GM20000 (cell line): ENCODE data around the gene TRAPPC12.

Experiments
- DNase-seq: peaks from one replicate; pipeline ENCODE4 v3.0.0; 2012; ENCODE audit warnings: low spot score
- TF ChIP-seq, protein P1 (sequence below): IDR thresholded peaks from 2 replicates; pipeline ENCODE4 v1.5.1; 2012; ENCODE audit warnings: mild to moderate bottlenecking, control low read depth; ENCODE audit errors: extremely low read depth, missing control alignments

Gene TRAPPC12

DNA sequence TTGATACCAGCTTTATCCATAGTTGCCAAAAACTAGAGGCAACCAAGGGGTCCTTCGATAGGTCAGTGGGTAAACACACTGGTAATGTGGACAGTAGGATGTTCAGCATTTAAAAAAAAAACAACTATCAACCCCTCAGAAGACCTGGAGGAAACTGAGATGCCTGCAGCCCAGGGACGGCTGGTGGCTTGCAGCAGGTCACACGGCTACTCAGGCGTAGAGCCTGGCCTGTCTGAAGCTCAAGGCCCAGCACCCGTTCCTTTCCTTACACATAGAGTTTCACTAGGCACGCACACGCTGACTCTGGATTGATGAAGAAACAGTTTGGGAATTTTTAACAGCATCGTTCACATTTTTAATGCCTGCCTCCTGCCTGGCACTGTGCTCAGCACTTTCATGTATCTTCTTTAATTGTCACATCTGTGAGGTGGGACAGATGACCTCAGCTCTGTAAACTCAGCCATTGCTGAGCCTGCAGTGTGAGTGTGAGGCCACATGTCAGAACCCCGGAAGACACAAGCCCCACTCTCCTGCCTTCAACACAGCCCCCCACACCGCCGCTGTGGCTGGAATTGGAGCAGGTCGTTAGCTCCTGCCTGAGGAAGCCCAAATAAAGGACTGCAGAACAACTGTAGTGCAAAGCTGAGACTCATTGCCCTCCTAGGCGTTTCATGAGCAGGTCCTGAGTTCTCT lies 40.7 kb downstream of the TRAPPC12 start:
- TF ChIP-seq, protein P1, sequence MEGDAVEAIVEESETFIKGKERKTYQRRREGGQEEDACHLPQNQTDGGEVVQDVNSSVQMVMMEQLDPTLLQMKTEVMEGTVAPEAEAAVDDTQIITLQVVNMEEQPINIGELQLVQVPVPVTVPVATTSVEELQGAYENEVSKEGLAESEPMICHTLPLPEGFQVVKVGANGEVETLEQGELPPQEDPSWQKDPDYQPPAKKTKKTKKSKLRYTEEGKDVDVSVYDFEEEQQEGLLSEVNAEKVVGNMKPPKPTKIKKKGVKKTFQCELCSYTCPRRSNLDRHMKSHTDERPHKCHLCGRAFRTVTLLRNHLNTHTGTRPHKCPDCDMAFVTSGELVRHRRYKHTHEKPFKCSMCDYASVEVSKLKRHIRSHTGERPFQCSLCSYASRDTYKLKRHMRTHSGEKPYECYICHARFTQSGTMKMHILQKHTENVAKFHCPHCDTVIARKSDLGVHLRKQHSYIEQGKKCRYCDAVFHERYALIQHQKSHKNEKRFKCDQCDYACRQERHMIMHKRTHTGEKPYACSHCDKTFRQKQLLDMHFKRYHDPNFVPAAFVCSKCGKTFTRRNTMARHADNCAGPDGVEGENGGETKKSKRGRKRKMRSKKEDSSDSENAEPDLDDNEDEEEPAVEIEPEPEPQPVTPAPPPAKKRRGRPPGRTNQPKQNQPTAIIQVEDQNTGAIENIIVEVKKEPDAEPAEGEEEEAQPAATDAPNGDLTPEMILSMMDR: no peak
- no peak for DNase-seq

DNA sequence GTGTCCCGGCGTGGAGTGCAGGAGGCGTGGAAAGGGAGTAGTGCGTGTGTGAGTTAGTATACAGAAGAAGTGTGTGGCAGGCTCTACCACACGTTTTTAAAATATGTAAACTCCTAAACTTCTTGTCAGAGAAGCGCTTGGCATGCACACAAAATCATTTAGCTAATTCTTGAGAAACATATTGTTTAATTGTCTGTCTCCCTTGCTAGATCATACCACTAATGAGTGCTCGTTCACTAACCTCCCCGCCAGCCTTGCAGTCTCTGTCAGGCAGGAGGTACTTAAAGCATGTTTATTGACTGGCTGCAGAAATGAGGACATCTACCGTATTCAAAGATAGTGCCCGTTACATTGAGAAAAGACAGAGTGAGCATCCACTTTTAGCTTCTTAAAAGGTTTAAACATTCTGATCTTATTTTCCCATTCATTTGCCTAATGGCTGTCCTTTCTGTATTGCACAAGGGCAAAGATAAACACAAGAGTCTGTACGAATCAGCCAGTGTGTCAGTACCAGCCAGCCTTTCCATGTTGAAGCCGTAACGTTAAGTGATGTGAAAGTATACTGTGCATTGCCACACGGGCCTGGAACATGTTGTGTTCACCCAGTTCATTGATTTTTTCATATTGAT lies 41.4 kb downstream of the TRAPPC12 start:
- no peak for DNase-seq
- TF ChIP-seq, protein P1: no peak

DNA sequence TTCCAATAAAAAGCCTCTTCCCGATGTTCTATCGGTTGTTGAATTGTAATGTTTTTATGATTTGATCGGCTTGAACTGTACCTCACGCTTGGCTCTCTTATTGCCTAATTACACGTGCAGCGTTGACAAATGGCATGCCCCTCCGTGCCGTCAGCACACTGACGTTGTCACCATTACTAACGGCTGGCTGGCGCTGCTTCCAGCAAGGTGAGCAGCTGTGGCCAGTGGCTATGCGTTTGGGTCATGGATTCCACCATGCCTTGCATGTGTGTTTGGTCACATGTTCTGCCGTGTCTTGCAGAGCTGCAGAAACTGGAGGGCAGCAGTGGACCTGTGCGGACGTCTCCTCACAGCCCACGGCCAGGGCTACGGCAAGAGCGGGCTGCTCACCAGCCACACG lies 42.1 kb downstream of the TRAPPC12 start:
- DNase-seq: no peak
- TF ChIP-seq, protein P1: no peak

DNA sequence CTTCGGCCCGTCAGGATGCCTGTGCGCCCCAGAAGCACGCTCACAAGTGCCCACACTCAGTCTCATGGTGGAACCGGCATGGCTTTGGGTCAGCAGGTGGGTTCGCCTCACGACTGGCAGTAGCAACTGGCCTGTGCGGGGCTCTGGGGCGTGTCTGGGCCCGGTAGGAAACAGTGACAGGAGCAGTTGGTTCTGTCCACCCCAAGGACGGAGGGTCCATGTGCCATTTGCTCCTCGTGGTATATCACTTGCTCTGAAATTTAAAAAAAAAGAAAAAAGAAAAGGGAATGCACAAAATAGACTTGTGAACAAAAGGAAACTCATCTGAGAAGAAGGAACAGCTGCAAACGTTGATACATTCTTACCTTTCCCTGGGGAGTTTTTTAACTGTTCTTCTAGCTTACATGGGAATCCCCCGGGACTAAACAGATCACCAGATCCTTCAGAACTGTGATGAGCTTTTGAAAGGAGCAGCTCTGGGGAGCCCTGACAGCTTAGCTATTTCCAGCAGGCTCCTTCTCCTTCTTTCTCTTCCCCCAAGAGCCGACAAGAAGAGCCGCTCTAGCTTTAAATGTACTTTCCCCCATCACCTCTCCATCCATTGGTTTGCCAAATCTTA lies 42.8 kb downstream of the TRAPPC12 start:
- DNase-seq: peak; percentile 70
- TF ChIP-seq, protein P1: no peak

DNA sequence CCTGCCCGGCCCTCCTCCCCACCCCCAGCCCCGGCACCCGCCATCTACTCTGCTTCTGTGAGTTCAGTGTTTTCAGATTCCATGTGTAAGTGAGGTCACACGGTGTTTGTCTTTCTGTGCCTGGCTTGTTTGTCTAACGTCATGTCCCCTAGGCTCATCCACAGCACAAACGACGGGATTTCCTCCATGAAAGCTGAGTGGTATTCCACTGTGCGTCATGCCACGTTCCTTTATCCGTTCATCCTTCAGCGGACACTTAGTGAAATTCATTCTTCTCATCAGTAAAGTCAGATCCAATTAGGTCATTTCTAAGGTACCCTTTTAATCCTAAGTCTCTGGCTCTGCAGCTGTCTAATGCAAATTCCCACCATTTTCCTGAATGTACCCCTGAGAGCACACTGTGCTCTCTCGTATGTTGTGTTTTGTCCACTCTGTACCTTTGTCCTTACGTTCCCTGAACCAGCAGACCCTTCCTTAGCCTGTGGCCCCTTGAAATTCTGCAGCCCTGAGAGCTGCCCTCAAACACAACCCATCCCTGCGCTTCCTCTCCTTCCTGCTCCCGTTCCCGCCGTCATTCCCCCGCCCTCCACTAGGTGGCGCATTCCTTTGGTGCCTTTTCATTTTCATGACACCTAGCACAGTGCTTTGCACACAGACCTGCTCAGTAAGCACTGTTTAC lies 44.1 kb downstream of the TRAPPC12 start:
- peak; percentile 75 for DNase-seq
- TF ChIP-seq, protein P1: peak; percentile 94

DNA sequence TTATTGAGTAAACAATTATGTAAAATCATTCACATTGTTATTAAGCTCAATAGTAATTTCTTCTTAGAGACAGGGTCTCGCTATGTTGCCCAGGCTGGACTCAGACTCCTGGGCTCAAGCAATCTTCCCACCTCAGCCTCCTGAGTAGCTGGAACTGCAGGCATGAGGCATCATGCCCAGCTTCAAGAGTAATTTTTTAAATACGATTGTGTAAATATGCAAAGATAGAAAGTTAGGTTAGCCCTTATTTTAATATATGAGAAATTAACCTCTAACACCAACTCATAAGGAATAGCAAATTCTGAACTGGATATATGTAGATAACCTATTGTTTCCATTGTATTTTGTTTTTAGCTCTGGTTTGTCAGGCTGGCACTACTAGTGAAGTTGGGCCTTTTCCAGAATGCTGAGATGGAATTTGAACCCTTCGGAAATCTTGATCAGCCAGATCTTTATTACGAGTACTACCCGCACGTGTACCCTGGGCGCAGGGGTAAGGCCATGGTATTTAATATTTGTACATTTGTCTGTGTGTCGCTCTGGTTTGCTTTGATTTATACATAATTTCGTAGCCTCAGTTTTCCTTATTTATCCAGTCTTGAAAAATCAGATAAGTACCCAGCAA lies 44.8 kb downstream of the TRAPPC12 start:
- TF ChIP-seq, protein P1: no peak
- no peak for DNase-seq
